ENCODE results near the gene ZSWIM4.
"Not testable (repeated sequence)": the region's sequence is repeated elsewhere in the genome, so short reads cannot be mapped to it uniquely, and the experiment has no call there.

- not testable (repeated sequence) for TF ChIP-seq CTCF (IDR thresholded peaks at IDR 0.05; ENCODE audit: low read depth, low read length, poor library complexity, severe bottlenecking); EZH2phosphoT487 (IDR thresholded peaks at IDR 0.05; ENCODE audit: borderline replicate concordance, low read length)
These were observed 15.4 kb upstream of the ZSWIM4 start for GRCh38 chr19:13779794-13780193.
